HuH-7.5 (cell line): Measurements from ENCODE around the gene PRAMEF1.
"Not testable (repeated sequence)": the region's sequence is repeated elsewhere in the genome, so short reads cannot be mapped to it uniquely, and the experiment has no call there.

Source experiments
- DNase-seq: peaks from one replicate; pipeline ENCODE4 v3.0.0; 2011; ENCODE audit warnings: low spot score

The PRAMEF1 gene

GRCh38 chr1:12791097-12791496 lies at the start of gene PRAMEF1:
TSS of gene PRAMEF1 (plus strand) at chr1:12791397. CDS start at chr1:12793228, 1,831 bp downstream.
- not testable (repeated sequence) for DNase-seq

- DNase-seq, result no peak
Measured at GRCh38 chr1:12741946-12742345, 49.3 kb upstream of the PRAMEF1 start.

GRCh38 chr1:12745126-12745991 lies 45.8 kb upstream of the PRAMEF1 start:
- no peak for DNase-seq

GRCh38 chr1:12745992-12746323 lies 45.2 kb upstream of the PRAMEF1 start, which contains the start of gene CFAP107:
TSS of gene CFAP107 (plus strand) at chr1:12746200. CDS start at chr1:12746431, 231 bp downstream.
- DNase-seq, result no peak

GRCh38 chr1:12748778-12749355 lies 42.3 kb upstream of the PRAMEF1 start:
- DNase-seq, result no peak

- DNase-seq, result no peak
Measured at GRCh38 chr1:12754738-12755137, 36.5 kb upstream of the PRAMEF1 start.

GRCh38 chr1:12756273-12756672 lies 34.9 kb upstream of the PRAMEF1 start:
- DNase-seq, result no peak

- DNase-seq, result no peak
Measured at GRCh38 chr1:12756768-12757413, 34.3 kb upstream of the PRAMEF1 start.

GRCh38 chr1:12757836-12758235 lies 33.4 kb upstream of the PRAMEF1 start:
- DNase-seq, result no peak

- DNase-seq, result peak; percentile 25
Measured at GRCh38 chr1:12760256-12760795, 30.9 kb upstream of the PRAMEF1 start.

GRCh38 chr1:12761781-12762180 lies 29.4 kb upstream of the PRAMEF1 start:
- DNase-seq, result no peak

GRCh38 chr1:12762766-12763165 lies 28.4 kb upstream of the PRAMEF1 start:
- DNase-seq, result no peak

- DNase-seq, result no peak
Measured at GRCh38 chr1:12763479-12763878, 27.7 kb upstream of the PRAMEF1 start.

- DNase-seq, result no peak
Measured at GRCh38 chr1:12764016-12764415, 27.2 kb upstream of the PRAMEF1 start.

- no peak for DNase-seq
Measured at GRCh38 chr1:12769031-12769430, 22.2 kb upstream of the PRAMEF1 start.

- no peak for DNase-seq
Measured at GRCh38 chr1:12769976-12770505, 21.2 kb upstream of the PRAMEF1 start.

- DNase-seq, result no peak
Measured at GRCh38 chr1:12770620-12771019, 20.6 kb upstream of the PRAMEF1 start.

- DNase-seq, result no peak
Measured at GRCh38 chr1:12771186-12771585, 20.0 kb upstream of the PRAMEF1 start.

GRCh38 chr1:12772520-12772919 lies 18.7 kb upstream of the PRAMEF1 start:
- DNase-seq, result no peak

GRCh38 chr1:12773438-12773837 lies 17.8 kb upstream of the PRAMEF1 start, which contains the start of gene PRAMEF12:
TSS of gene PRAMEF12 (plus strand) at chr1:12773738. CDS start at chr1:12774868, 1,130 bp downstream.
- DNase-seq, result no peak

GRCh38 chr1:12774801-12775345 lies 16.3 kb upstream of the PRAMEF1 start:
- DNase-seq, result no peak

GRCh38 chr1:12775443-12775842 lies 15.8 kb upstream of the PRAMEF1 start:
- no peak for DNase-seq
